Measurements from ENCODE around the gene DHODH. TPM values are rescaled to one million over a fixed set of nuclear protein-coding genes. Genes with fewer than 3 reads are reported as not detected.
"Not testable (repeated sequence)": the region's sequence is repeated elsewhere in the genome, so short reads cannot be mapped to it uniquely, and the experiment has no call there.

DHODH gene
- total and polyA plus RNA-seq, 10 of the 15 experiments (the other 5 are each of a cell fraction or from before 2014, with no cell fraction given), result 3.4 to 23.3 (median 13.2) TPM

- CTCF ChIA-PET, result not testable (repeated sequence)
These were observed 48.8 kb downstream of the DHODH start for GRCh38 chr16:72057313-72057712.

GRCh38 chr16:72059060-72059459 lies 50.5 kb downstream of the DHODH start:
- WGBS (ENCODE audit: insufficient coverage, insufficient replicate concordance, low lambda C conversion rate, missing lambda C conversion rate), result 59% methylated on average over 6 of the region's 7 CpGs
- H3K79me2 ChIP-seq (ENCODE audit: control insufficient read depth, insufficient read depth, low read length); FAIRE-seq; H3K27me3 ChIP-seq (replicated peaks in 1 of 2; ENCODE audit: control insufficient read depth in 2 of 2, insufficient read depth in 2 of 2, low read length in 1 of 2); H3K4me1 ChIP-seq (ENCODE audit: control insufficient read depth, insufficient read depth, low read length); H2AFZ ChIP-seq (ENCODE audit: control insufficient read depth, low read depth, low read length); POLR2A ChIA-PET; H3K4me2 ChIP-seq (ENCODE audit: control insufficient read depth, insufficient read depth); H4K20me1 ChIP-seq (ENCODE audit: control insufficient read depth, insufficient read depth); DNase-seq (ENCODE audit: low read depth, low spot score); CTCF ChIA-PET; H3K27ac ChIP-seq (ENCODE audit: control insufficient read depth, insufficient read depth); H3K9me3 ChIP-seq (replicated peaks; ENCODE audit: control insufficient read depth, insufficient read depth, low read length); H3K9ac ChIP-seq (ENCODE audit: control insufficient read depth, insufficient read depth, low read length); SMC1A ChIA-PET (ENCODE audit: uncharacterized antibody, unreplicated experiment); intact Hi-C loops (cut with micrococcal nuclease; ENCODE audit: unreplicated experiment); H3K36me3 ChIP-seq (ENCODE audit: control insufficient read depth in 2 of 2, insufficient read depth in 2 of 2, low read length in 1 of 2); H3K4me3 ChIP-seq; ATAC-seq; RAD21 ChIA-PET (ENCODE audit: unreplicated experiment); in situ Hi-C loops (cut with MboI); BruUV-seq (replicated peaks): not testable (repeated sequence)

More at GRCh38 chr16:72057313-72057712, 48.8 kb downstream of the DHODH start:
- H4K20me1 ChIP-seq (ENCODE audit: control insufficient read depth, insufficient read depth); ATAC-seq; in situ Hi-C loops (cut with MboI); H3K27ac ChIP-seq (ENCODE audit: control insufficient read depth, insufficient read depth); H3K4me3 ChIP-seq; DNase-seq (ENCODE audit: low read depth, low spot score); H3K36me3 ChIP-seq (ENCODE audit: control insufficient read depth in 2 of 2, insufficient read depth in 2 of 2, low read length in 1 of 2); FAIRE-seq; H3K9me3 ChIP-seq (replicated peaks; ENCODE audit: control insufficient read depth, insufficient read depth, low read length); RAD21 ChIA-PET (ENCODE audit: unreplicated experiment); SMC1A ChIA-PET (ENCODE audit: uncharacterized antibody, unreplicated experiment); intact Hi-C loops (cut with micrococcal nuclease; ENCODE audit: unreplicated experiment); BruUV-seq (replicated peaks); POLR2A ChIA-PET; H3K4me1 ChIP-seq (ENCODE audit: control insufficient read depth, insufficient read depth, low read length); H3K4me2 ChIP-seq (ENCODE audit: control insufficient read depth, insufficient read depth); H2AFZ ChIP-seq (ENCODE audit: control insufficient read depth, low read depth, low read length); H3K9ac ChIP-seq (ENCODE audit: control insufficient read depth, insufficient read depth, low read length); H3K79me2 ChIP-seq (ENCODE audit: control insufficient read depth, insufficient read depth, low read length); H3K27me3 ChIP-seq (replicated peaks in 1 of 2; ENCODE audit: control insufficient read depth in 2 of 2, insufficient read depth in 2 of 2, low read length in 1 of 2): not testable (repeated sequence)
- WGBS (ENCODE audit: insufficient coverage, insufficient replicate concordance, low lambda C conversion rate, missing lambda C conversion rate), result 100% methylated on average over 1 of the region's 6 CpGs

GRCh38 chr16:72060405-72060804 lies 51.9 kb downstream of the DHODH start:
- Histone ChIP-seq H3K36me3 (ENCODE audit: control insufficient read depth in 2 of 2, insufficient read depth in 2 of 2, low read length in 1 of 2) (no peaks in the 10 kb centered on the region), H3K79me2 (ENCODE audit: control insufficient read depth, insufficient read depth, low read length) (no peaks in the 10 kb centered on the region), H3K4me2 (ENCODE audit: control insufficient read depth, insufficient read depth) (no peak overlapping the region), H3K4me3 (no peak overlapping the region), H4K20me1 (ENCODE audit: control insufficient read depth, insufficient read depth) (no peaks in the 10 kb centered on the region), H3K9me3 (replicated peaks; ENCODE audit: control insufficient read depth, insufficient read depth, low read length) (no peaks in the 10 kb centered on the region), H3K4me1 (ENCODE audit: control insufficient read depth, insufficient read depth, low read length) (no peaks in the 10 kb centered on the region), H3K9ac (ENCODE audit: control insufficient read depth, insufficient read depth, low read length) (no peak overlapping the region), H3K27me3 (replicated peaks in 1 of 2; ENCODE audit: control insufficient read depth in 2 of 2, insufficient read depth in 2 of 2, low read length in 1 of 2) (no peaks in the 10 kb centered on the region), H2AFZ (ENCODE audit: control insufficient read depth, low read depth, low read length) (no peak overlapping the region), H3K27ac (ENCODE audit: control insufficient read depth, insufficient read depth) (no peak overlapping the region)
- BruUV-seq (replicated peaks), result no TSS peak
- RAD21 ChIA-PET (ENCODE audit: unreplicated experiment), result no interaction called here
- SMC1A ChIA-PET (ENCODE audit: uncharacterized antibody, unreplicated experiment), result no interaction called here
- intact Hi-C loops (cut with micrococcal nuclease; ENCODE audit: unreplicated experiment) (no loop called here), in situ Hi-C loops (cut with MboI) (no loop called here)
- FAIRE-seq, result no peak
- CTCF ChIA-PET, result no interaction called here
- no peak for ATAC-seq
- POLR2A ChIA-PET, result no interaction called here
- no peak for DNase-seq (ENCODE audit: low read depth, low spot score)
- 71% methylated on average over 9 of the region's 9 CpGs for WGBS (ENCODE audit: insufficient coverage, insufficient replicate concordance, low lambda C conversion rate, missing lambda C conversion rate)
- TF ChIP-seq BCL11A (IDR thresholded peaks at IDR 0.05; ENCODE audit: low read depth, low read length) (no peak), HDAC6 (IDR thresholded peaks at IDR 0.05; ENCODE audit: unreplicated experiment) (no peak), SREBF1 (IDR thresholded peaks at IDR 0.05; ENCODE audit: low read length) (no peak), ZSCAN29 (IDR thresholded peaks at IDR 0.05) (no peak), YY1 (IDR thresholded peaks at IDR 0.05; ENCODE audit: low read depth, low read length) (no peak), RELB (IDR thresholded peaks at IDR 0.05; ENCODE audit: low read depth) (no peak), MYC (IDR thresholded peaks at IDR 0.05; ENCODE audit: insufficient read depth, insufficient read length, insufficient replicate concordance, low read length, severe bottlenecking) (no peak)

Data from GM12878 (cell line).